ENCODE results near the gene ZNF112.
"Not testable (repeated sequence)": the region's sequence is repeated elsewhere in the genome, so short reads cannot be mapped to it uniquely, and the experiment has no call there.

The ZNF112 gene

DNA sequence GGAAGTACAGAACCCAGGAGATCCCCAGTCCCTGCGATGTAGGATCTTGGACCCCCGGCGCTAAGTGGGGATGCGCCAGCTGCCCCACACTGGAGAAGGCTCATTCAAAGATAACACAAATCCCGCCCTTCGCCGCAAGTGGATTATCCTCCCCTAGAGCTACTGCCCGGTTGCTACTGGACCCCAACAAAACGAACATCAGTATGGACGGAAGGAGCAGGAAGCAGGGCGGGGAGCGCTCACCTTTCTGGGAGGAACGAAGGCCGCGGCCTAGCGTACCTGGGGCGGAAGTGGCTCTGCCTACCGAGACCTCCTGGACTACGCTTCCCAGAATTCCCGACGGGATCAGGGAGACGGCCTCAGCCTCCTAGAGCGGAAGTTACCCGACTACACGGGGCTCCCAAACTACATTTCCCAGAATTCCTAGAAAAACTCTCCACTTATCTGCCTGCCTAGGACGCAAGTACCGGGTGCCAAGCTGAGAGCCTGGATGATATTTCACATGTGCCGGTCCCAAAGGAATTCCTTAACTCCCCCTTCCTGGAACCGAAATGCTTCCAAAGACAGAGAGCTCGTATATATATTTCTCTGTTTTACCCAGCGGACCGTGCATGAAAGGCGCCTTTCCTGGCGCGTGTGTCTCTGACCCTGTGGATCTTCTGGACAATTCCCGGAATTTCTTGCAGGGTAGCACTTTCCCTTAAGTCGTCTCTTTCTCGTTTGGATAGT lies at the start of gene ZNF112:
Gene ZNF112, minus strand, starts transcription at position 298 of the 729 bp plus-strand sequence. CDS start 16,141 bp downstream, outside the sequence.
- DNase-seq = peak; percentile 98

DNA sequence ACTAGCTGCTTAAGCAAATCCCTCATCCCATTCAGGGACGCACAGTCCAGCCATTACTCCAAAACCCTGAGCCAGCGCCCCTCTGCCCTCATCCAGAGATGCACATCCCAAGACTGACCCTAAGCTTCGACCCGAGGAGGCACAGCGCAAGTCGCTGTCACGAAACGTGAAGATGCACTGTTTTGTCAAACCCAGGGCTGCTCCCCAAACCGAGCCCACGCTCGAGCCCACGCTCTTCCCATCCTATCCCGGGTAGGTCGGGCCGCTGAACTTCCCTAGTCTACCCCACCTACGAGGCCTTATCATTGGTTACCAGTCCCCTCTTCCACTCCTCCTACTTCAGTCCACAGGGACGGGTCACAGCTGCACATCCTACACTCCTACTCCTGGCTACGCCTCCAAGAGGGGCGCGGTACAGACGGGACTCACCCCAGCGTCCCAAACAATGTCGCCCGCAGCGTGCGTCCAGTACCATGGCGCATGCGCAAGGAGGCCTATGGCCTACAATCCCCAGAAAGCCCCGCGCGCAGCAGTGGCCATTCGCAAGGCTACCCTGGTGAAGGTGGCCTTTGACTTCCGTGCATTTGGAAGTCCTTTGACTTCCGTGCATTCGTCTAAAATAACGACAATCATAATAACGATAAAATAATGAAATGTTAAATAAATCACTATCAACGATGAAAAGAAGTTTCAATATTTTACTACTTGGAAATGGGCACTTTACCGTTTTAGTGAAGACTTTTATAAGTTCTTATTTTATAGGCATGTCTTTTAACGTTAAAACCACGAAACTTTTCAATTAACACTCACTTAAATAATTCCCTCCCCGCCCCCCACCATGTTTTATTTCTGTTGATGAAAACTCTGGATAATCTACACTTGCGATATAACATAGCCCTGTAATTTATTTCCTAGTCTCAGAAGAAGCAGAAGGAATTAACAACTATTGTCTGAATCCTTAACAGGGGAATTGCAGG lies 44.9 kb upstream of the ZNF112 start, which contains the start of gene ZNF285:
Gene ZNF285, minus strand, starts transcription at position 470 of the 977 bp plus-strand sequence. CDS start 4,395 bp downstream, outside the sequence.
- peak; percentile 97 for DNase-seq

GRCh38 chr19:44389268-44389667 lies 32.8 kb upstream of the ZNF112 start:
- not testable (repeated sequence) for DNase-seq

DNA sequence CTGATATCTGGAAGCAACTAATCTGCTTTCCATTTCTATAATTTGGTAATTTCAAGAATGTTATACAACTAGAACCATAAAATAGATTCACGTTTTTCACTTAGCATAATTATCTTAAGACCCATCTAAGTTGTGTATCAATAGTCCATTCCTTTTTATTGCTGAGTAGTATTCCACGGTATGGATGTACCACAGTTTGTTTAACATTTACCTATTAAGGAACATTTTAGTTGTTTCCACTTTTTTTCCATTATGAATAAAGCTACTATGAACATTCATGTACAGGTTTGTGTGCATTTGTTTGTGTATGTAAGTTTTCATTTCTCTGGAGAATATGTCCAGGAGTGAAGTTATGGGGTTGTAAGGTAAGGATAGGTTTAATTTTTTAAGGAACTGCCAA lies 18.3 kb upstream of the ZNF112 start:
- DNase-seq = no peak

DNA sequence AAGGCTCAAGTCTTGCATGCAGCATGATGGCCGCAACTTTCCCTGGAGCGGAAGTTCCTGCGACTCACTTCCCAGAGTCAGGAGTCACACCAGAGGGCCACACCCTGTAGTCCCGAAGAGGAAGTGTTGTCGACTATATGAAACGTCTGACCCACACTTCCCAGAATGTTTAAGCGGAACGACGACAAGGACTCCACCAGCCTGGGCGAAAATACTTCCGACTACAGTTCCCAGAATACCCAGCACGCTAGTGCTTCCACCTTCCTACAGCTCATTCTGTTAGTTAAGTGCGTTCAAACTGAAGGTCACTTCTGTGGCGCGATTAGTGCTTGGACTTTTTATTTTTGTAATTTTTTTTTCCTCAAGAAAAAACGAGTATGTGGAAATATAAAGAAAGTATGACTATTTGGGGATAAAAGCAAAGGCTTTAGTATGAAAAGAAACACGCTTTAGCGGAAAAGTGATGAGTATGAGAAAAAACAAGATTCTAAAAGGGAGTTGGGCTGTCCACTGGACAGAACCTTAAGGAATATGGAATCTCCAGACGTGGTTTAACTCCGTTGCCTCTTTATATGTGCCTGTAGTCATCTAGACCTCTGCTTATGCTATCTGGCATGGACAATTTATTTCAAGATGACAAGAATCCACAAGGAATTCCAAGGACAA lies 15.5 kb upstream of the ZNF112 start:
- no peak for DNase-seq

DNA sequence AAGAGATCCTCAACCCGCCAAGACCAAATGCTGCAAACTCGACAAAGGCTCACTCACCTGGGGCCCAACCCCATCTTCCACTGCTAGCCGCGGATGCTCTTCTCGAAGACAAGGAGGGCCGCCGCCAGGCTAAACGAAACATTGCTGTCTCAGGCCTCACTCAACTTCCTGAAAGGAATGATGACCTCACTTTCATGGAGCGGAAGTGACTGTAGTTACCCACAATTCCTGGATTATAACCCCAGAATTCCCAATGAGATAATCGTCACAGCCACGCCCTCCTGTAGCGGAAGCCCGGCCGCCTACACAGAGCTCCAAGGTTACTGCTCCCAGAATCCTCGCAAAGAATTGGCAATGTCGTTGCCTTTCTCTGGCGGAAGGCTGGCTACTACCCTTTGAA lies 10.5 kb upstream of the ZNF112 start:
- no peak for DNase-seq

GRCh38 chr19:44346556-44346955 lies 9.9 kb downstream of the ZNF112 start:
- no peak for DNase-seq

DNA sequence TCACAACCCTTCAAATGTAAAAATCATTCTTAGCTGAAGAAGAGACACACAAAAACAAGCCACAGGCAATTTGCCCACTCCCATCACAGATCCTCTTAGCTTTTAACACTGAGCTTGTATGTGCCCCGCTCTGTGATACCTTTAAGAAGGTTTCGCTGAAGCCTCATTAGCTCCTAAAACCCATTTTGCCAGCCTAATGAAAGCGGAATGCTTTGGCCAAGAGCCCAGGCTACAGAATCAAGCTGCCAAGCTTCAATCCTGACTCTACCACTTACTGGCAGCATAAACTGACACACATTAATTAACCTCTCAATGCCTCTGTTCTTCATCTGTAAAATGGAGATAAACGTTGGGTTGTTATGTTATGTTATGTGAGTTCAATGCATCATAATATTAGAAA lies 10.5 kb downstream of the ZNF112 start:
- DNase-seq = peak; percentile 24

DNA sequence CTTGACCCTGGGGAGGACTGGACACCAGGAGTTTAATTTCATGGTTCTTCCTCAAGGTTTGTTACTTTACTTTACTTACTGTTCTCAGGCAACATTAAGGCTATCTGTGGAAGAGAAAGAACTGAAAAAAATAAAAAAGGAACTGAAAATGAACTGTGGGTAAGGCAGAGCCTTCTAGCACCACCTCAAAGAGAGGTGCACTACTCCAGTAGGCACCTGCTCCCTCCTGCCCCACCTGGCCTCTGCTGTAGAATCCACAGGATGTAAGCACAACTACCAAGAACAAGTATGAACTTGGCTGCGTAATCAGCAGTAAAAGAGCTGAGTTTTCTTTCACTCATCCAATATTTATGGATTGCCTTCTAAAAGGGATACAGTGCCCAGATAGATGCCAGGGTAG lies 12.2 kb downstream of the ZNF112 start:
- no peak for DNase-seq

GRCh38 chr19:44341794-44342193 lies 14.7 kb downstream of the ZNF112 start:
- DNase-seq = no peak

DNA sequence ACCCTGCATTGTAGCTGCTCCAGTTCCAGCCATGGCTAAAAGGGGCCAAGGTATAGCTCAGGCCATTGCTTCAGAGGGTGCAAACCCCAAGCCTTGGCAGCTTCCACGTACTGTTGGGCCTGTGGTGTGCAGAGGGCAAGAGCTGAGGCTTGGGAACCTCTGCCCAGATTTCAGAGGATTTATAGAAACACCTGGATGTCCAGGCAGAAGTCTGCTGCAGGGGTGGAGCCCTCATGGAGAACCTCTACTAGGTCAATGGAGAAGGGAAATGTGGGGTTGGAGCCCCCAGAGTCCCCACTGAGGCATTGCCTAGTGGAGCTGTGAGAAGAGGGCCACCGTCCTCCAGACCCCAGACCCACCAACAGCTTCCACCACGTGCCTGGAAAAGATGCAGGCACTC lies 21.8 kb downstream of the ZNF112 start:
- DNase-seq = not testable (repeated sequence)

DNA sequence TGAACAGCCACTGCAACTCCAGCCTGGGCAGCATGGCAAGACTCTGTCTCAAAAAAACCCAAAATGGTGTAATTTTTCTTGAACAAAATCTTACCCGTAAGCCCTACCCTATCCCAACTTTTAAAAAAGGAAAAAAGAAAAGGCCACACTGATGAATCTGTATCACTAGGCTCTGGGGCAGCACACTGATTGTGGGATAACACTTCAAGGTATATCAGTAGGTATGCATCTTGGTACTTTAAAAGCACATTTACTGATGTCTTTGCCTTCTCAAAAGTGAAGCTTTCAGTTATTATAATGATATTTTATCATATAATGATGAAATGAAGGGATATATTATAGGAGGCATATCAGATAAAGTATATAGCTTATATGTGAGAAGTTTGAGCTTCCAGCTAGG lies 24.3 kb downstream of the ZNF112 start:
- DNase-seq = no peak

DNA sequence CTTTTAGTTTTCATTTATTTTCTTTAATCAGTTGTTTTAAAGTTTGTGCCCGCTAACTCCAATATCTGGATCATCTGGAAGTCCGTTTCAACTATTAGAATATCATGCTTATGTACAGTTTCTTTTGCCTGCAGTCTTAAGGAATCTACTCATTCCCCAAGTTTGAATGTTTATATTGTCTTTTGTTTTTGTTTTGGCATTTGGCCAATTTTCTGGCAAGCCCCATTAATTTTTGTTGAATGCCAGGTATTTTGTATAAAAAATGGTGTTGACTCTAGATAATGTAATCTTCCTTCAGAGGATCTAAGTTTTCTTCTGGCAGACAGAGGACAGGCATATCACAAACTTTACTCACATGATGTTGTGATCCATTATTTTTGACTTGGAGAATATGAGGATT lies 40.6 kb downstream of the ZNF112 start:
- no peak for DNase-seq

DNA sequence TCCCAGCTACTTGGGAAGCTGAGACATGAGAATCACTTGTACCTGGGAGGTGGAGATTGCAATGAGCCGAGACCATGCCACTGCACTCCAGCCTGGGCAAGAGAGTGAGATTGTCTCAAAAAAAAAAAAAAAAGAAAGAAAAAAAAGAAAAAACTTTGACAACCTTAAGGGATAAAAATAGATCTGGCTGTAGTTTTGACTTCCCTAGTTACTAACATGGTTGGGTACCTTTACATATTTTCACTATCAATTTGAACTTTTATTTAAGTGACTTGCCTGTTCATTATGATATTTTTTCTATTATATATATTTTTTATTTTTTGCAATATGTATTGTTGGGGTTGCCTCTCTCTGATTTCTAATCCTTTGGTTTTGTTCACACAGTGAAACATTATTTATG lies 43.2 kb downstream of the ZNF112 start:
- DNase-seq = no peak

GRCh38 chr19:44308011-44308410 lies 48.5 kb downstream of the ZNF112 start:
- DNase-seq = no peak

- DNase-seq = no peak
Measured at GRCh38 chr19:44306283-44306682, 50.2 kb downstream of the ZNF112 start.

DNA sequence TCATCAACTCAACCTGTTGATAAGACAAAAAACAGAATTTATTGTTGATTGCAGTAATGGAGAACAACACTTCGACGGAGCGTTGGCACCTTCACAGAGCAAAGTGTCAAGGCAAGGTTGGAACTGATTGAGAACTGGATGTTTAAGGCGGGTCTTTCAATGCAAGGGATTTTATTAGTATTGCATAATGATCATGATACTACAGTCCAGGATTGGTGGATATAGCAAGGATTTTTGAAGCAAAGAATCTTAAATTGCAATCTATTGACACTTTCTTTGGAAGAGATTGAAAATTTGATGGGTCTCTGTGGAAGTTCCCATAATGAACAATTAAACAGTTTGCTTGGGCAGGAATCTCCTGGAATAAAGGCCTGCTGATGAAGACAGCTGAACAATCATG lies 51.0 kb downstream of the ZNF112 start:
- DNase-seq = no peak

DNA sequence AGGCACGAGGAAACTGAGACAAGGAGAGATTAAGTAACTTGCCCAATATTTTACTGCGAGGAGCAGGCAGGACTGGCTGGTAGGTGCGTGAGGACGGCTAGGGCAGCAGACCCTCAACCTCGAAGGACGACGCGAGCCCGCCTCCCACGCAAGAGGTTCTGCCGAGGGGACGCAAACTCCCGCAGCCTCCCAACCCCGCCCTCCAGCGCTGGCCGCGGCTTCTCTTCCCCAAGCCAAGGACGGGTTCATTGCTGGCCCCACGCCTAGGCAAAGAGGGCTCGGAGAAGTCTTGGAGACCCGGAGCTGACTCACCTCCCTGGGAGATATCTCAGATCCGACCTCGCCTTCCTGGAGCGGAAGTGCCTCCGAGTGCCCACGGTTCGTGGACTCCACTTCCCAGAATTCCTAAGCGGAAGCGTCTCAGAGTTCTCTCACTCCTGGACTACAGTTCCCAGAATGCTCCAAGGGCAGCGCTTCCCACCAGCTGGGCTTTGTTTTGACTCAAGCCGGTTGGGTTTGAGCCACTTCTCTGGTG lies 51.8 kb downstream of the ZNF112 start, which contains the start of gene ZNF235:
Gene ZNF235, minus strand, starts transcription at position 367 of the 535 bp plus-strand sequence. CDS start 1,621 bp downstream, outside the sequence.
- DNase-seq = peak; percentile 98

GRCh38 chr19:44303976-44304568 lies 52.4 kb downstream of the ZNF112 start:
- DNase-seq = peak; percentile 58

GRCh38 chr19:44303320-44303719 lies 53.2 kb downstream of the ZNF112 start:
- DNase-seq = no peak

- no peak for DNase-seq
Measured at GRCh38 chr19:44284968-44285367, 71.5 kb downstream of the ZNF112 start.

GRCh38 chr19:44282846-44283245 lies 73.6 kb downstream of the ZNF112 start:
- DNase-seq = no peak

Measured in eye (tissue), 1 donor.